HG03039 (cell line): ENCODE measurements around the gene DDX10.

Experiments used
- ATAC-seq: cut with Tn5 transposase; IDR thresholded peaks from one replicate; pipeline ENCODE4 v1.9.1; 2021; ENCODE audit warnings: mild to moderate bottlenecking, moderate library complexity; ENCODE audit not compliant: unreplicated experiment

The DDX10 gene

GRCh38 chr11:108929241-108929640, 264.4 kb downstream of the DDX10 start:
- ATAC-seq = no peak

- ATAC-seq = no peak
Observed at GRCh38 chr11:108931168-108931567, 266.3 kb downstream of the DDX10 start.

GRCh38 chr11:108933630-108934029, 268.8 kb downstream of the DDX10 start:
- no peak for ATAC-seq

- no peak for ATAC-seq
Observed at GRCh38 chr11:108934289-108934688, 269.4 kb downstream of the DDX10 start.

- ATAC-seq = no peak
Observed at GRCh38 chr11:108934696-108935095, 269.8 kb downstream of the DDX10 start.

- no peak for ATAC-seq
Observed at GRCh38 chr11:108937746-108938145, 272.9 kb downstream of the DDX10 start.

- ATAC-seq = no peak
Observed at GRCh38 chr11:108938604-108939003, 273.7 kb downstream of the DDX10 start.

- no peak for ATAC-seq
Observed at GRCh38 chr11:108939135-108939534, 274.3 kb downstream of the DDX10 start.

- ATAC-seq = no peak
Observed at GRCh38 chr11:108943853-108944252, 279.0 kb downstream of the DDX10 start.

- no peak for ATAC-seq
Observed at GRCh38 chr11:108944471-108945178, 279.8 kb downstream of the DDX10 start.

- no peak for ATAC-seq
Observed at GRCh38 chr11:108945341-108945740, 280.5 kb downstream of the DDX10 start.

- ATAC-seq = no peak
Observed at GRCh38 chr11:108947654-108948570, 283.0 kb downstream of the DDX10 start.

- no peak for ATAC-seq
Observed at GRCh38 chr11:108958368-108959104, 293.7 kb downstream of the DDX10 start.

GRCh38 chr11:108959105-108959761, 294.4 kb downstream of the DDX10 start:
- ATAC-seq = no peak

GRCh38 chr11:108959874-108960273, 295.0 kb downstream of the DDX10 start:
- ATAC-seq = no peak

GRCh38 chr11:108960501-108960900, 295.6 kb downstream of the DDX10 start:
- no peak for ATAC-seq

GRCh38 chr11:108961095-108961494, 296.2 kb downstream of the DDX10 start:
- ATAC-seq = no peak

- ATAC-seq = no peak
Observed at GRCh38 chr11:108963118-108963517, 298.2 kb downstream of the DDX10 start.

- no peak for ATAC-seq
Observed at GRCh38 chr11:108965306-108966001, 300.6 kb downstream of the DDX10 start.

- no peak for ATAC-seq
Observed at GRCh38 chr11:108966206-108966605, 301.3 kb downstream of the DDX10 start.
